GM19372 (cell line): Measurements from ENCODE around the gene CCRL2.
"Not testable (repeated sequence)": the region's sequence is repeated elsewhere in the genome, so short reads cannot be mapped to it uniquely, and the experiment has no call there.

ENCODE experiments used
- ATAC-seq: cut with Tn5 transposase; IDR thresholded peaks from one replicate; pipeline ENCODE4 v1.9.1; 2021; ENCODE audit warnings: mild to moderate bottlenecking, low read depth, moderate library complexity; ENCODE audit not compliant: unreplicated experiment

Gene CCRL2

DNA sequence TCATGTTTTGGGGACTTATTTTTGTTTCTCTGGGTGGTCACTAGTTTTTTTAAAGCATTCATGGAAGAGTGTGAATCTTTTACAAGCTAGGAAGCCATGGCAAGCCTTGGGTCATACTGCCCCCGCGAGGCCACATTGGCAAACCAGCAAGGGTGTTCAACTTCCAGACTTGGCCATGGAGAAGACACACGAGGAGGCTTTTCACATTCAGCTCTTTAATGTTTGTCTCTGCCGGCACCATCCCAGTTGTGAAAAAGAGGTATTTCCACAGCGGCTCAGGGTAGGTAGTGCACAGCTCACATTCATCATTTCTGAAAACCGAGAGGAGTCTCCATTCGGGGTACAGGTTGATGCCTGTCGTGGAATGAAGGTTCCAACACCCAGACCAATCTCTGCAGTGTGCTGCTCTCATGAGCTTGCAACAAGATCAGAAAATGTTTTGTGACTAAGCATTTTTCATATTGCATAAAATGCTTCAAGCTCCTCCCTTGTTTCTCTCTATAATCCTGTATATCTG lies 28.6 kb upstream of the CCRL2 start:
- ATAC-seq: no peak

DNA sequence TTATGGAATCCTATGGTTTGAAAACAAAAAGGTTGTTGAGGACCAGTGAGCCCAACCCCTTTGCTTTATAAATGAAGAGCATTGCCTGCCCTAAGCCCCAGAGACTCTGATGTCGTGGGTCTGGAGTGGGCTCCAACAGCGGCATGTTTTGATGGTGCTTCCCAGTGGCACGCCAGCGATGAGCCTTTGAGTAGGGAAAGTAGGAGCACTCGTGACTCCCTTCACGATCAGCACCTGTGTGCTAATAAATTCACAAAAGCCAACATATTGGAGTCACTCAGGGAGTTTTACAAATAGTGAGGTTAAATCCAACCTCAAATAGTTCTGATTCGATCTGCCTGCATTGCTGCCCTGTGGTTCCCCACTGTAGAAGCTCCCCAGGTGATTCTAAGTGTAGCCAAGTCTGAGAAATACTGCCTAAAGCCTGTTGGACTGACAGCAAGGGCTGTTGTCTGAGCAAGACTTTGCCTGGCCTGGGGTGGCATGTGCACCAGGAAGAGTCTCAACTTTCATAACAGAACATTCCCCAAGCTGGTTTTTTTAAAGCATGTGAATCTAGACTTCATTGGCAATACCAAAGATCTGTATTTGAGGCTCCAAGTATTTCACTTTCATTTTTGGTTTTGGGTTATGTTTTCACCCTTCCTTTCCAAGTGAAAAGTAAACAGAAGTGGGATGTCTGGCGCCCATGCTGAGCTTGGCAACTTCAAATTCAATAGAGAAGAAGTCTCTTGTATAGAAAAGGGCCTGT lies 26.4 kb upstream of the CCRL2 start:
- no peak for ATAC-seq

DNA sequence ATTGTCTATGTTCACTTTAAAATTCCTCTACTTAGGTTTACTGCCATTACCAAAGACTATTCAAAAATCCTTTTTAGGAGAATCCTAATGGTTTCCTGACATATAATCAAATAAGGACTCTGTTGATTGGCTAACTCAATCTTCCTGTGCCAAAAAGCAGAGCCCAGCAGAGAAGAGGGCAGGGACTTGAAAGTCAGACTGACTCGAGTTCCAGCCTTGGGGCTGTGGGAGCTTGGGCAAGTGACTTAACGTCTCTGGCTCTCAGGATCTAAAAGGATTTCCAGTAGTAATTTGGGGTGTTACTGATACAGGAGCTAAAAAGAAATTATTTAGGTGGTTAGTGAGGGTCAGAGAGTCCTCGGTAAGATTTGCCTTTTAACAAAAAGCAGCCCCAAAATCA lies 25.4 kb upstream of the CCRL2 start:
- no peak for ATAC-seq

DNA sequence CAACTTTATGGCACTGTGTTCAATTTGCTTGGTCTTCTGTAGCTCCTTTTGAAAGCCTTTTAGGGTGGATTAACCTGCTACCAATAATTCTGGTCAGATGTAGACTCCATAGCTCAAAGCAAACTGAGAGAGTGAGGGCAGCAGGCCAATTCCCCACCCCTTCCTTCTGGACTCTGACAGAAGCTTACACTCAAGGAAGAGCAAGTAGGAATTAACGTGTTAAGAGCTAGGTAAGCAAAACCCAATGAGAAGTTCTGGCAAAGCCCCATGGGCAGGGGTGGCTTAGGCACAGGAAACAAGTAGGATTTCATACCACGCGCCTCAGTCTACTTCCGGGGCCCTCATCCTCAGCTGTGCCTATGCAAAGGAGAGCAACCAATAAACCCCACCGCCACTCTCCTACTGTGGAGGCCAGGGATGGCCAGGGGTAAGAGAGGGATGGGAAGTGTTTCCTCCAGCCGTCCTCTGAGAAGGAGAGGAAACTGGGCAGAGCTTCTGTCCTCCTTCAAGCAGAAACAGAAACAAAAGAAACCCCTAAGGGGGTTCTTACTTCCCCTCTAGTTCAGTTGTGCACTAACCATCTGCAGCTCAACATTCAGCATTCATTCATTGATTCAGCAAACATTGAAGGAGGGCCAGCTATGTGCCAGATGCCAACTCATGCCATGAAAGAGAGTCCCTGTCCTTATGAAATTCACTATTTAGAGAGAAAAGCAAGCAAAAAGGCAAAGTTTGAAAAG lies 23.7 kb upstream of the CCRL2 start:
- no peak for ATAC-seq

DNA sequence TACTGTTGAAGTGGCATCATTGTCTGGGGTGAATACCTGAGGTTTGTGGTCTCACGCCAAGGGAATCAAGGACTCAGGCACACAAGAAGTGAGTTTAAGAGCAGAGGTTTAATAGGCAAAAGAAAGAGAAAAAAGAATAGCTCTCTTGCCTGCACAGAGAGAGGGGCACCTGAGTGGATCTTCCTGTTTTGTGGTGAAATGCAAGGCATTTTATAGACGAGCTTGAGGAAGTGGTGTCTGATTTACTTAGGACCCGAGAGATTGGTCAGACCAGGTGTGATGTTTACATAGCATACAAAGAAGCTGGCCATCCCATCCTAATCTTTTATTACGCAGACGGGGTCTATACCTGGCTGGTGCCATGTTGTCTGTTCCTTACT lies 23.1 kb upstream of the CCRL2 start:
- no peak for ATAC-seq

DNA sequence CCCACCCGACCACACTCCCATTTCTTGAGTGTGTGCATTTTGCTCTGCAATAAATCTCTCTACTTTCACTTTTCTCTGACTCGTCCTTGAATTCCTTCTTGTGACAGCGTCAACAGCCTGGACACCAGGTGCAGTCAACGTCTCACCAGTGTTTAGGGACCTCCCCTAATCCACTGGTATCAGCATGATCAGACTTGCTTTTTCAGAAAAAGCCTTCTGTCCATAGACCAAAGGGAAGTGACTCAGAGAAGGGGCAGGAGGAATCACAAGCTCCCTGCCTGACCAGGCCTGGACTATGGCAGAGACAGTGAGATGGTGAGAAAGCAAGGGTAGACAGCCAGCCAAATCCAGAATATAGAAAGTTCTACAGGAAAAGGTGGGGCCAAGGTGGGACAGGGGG lies 20.9 kb upstream of the CCRL2 start:
- no peak for ATAC-seq

DNA sequence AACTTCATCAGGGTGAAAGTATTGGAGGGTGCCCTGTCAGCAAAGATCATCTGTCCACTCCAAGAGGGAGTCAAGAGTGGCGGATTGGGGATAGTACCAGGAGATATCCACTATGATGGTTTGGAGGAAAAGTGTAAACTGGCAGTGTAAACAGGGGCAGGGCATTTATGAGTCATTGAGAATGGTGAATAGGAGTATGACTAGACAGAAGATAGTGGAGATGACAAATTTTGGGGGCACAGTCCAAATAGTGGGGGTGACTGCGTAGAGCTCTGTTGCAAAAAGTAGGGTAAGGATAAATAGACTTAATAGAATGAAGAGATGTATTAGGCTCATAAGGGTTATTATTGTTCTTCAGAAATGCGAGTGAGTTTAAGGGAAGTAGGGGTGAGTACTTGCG lies 18.2 kb upstream of the CCRL2 start:
- ATAC-seq: not testable (repeated sequence)

DNA sequence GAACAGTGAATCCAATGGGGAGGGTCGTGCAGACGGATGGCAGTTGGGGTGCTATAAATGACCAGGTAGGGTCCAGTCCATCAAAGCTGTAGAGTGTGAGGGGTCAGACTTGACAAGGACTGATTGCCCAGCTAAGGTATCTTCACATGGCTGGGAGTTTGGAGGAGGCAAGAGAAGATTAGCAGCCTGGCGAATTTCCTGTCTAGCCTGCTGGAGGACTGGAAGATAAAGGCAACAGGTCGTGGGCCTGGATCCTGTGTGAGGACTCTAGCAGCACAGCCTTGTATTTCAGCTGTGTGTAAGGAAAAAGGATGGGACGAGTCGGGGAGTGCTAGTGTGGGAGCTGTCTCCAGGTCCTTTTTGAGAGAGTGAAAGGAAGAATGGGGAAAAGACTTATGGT lies 17.8 kb upstream of the CCRL2 start:
- ATAC-seq: no peak

DNA sequence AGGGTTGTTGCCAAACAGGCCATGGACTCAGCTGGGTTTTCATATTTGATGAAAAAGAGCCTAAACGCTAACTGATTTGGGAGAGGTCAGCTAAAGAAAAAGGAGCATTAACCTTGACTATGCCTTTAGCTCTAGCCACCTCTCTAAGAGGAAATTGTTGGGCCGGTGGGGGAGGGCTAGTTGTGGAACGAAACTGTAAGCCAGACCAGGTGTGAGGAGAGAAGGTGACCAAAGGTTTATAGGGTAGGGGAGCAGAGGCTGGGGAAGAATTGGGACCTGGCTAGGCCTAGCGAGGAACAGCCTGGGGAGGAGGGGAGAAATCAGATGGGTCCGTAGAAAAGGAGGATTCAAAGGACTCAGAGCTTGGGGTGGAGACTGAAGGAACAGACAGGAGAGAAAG lies 15.5 kb upstream of the CCRL2 start:
- not testable (repeated sequence) for ATAC-seq

DNA sequence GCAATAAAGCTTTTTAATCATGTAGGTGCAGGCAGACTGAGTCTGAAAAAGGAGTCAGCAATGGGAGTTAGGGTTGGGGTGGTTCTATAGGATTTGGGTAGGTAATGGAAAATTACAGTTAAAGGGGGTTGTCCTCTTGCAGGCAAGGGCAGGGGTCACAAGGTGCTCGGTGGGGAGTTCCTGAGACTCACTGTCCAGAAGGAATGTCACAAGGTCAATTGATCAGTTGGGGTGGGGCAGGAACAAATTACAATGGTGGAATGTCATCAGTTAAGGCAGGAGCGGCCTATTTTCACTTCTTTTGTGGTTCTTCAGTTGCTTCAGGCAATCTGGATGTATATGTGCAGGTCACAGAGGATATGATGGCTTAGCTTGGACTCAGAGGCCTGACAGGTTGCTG lies 14.0 kb upstream of the CCRL2 start:
- no peak for ATAC-seq

DNA sequence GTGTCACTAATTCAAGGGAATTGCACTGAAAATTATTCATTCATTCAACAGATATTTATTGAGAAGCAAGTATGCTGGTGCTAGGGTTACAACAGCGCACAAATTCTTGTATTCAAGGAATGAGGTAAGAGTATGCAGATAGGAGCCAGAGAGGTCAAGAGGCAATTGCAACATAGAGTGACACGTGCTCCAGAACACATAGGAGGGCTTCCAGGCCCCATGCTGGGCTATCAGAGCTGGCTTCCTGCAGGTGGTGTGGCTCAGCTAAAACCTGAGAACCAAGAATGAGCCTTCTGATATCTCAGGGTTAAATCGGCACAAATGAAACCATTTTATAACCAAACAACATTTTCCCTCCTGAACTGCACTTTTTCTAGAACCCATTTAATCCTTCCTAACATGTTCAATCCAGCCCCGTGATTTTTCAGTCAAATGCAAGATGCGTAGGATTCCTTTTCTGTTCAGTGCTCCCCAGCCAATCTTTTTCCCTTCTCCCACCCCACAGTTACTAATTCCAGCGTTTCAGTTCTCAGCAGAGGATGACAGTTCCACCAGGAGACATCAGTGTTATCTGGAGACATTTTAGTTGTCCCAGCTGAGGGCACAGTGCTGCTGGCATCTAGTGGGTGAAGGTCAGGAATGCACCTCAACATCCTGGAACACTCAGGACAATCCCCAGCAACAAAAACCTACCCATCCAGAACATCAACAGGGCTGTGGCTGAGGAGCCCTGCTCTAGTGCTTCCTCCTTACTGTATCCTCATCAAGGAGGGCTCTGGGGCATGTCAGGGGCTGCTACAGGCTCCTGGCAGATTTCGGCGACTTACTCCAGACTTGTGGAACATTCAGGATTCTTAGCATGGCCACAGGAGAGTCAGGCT lies 13.3 kb upstream of the CCRL2 start:
- no peak for ATAC-seq

DNA sequence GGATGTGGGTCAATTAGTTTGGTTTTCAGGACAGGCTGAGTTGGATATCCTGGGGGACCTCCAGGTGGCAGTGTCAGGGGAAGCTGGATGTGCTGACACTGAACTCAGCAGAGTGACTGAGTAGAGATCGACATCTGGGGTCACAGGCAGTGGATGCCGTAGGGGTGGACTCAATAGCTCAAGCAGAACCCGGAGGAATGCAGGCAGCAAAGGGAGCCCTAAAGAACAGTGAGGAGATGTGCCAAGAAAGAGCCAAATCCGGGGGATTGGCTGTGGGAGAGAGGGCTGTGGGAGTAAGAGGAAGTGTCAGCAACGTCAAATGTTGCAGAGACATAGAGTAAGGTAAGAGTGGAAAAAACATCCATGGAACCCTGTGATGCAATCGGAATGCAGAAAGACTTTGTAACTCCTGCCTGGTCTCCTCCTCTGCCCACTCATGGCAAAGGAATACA lies 11.8 kb upstream of the CCRL2 start:
- no peak for ATAC-seq

DNA sequence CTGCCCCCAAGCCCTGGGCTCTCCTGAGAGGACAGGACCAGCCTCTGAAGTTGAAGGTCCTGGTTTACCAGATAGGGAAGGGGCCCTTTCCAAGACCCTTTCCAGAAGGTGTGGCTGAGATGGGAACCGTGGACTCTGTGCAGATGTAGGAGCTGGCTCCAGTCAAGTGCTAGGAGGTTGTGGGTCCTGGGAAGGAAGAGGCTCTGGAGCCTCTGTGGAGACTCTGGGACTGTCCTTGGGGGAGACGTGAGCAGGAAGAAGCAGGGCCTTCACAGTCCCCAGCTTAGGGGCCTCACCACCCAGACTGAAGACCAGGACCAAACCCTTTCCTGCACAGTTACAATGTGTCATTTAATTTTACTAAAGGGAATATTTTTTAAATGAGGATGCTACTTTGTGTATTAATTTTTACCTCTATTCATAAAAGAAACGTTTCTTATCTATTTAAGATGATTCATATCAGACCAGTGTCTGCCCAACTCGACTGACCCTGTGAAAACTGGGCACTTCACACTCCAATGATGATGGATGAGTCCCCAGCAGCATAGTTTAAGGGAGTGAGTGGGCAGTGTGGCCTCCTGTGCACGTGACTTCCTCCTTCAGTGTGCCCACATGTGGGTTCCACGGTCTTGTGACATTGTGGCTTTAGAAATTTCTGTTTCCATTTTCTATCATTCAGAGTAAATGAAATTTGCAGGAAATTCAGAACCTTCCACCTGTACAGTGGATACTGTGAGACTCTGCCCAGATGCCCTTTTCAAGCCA lies 11.1 kb upstream of the CCRL2 start:
- ATAC-seq: no peak

DNA sequence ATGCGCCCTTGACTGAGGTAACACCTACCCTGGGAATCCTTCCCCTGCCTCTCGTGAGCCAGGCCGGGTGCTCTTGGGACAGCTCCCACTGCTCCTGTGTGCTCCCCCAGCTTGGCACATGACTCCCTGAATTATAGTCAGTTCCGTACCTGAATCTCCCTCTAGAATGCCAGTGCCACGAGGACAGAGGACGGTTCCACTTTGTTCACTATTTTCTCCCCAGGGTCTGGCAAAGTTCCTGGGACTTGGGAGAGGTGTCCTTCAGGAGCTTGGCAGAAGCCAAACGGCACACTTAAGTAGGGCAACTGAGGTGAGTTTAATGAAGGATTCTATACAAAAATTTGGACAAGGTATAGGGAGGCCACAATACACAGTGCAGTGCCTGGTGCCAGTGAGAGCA lies 9.9 kb upstream of the CCRL2 start:
- ATAC-seq: no peak

DNA sequence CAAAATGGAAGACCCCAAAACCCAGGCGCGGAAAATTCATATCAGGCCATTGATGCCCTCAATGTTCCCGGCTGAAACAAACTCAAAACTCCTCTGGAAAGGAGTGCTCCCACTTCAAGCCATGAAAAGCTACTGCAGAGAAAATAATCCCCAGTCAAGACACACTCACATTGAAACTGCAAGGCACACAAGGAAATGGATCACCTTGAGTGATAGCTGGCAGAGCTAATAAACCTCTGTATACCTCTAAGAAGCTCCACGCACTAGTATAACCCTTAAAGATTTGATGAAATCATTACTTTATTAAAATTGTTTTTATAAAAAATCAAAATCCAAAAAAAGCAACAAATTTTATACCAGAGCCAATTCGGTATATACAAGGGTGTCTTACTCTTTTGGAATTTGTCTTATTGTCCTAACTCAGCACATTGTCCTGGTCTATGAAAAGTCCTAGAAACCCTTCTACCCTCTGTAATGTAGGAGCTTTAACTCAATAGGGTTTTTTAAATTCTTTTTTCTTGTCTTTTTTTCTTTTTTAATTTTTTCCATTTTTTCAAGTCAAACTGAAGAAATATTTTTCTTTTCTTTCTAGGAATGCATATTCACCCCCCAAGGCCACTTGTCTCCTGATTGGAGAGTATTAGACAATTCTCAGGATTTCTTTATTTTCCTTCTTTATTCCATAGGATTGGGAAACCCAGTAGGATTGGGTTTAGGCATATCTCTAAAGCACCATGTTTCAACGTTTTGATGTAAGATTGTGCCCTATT lies 8.7 kb upstream of the CCRL2 start:
- ATAC-seq: no peak

DNA sequence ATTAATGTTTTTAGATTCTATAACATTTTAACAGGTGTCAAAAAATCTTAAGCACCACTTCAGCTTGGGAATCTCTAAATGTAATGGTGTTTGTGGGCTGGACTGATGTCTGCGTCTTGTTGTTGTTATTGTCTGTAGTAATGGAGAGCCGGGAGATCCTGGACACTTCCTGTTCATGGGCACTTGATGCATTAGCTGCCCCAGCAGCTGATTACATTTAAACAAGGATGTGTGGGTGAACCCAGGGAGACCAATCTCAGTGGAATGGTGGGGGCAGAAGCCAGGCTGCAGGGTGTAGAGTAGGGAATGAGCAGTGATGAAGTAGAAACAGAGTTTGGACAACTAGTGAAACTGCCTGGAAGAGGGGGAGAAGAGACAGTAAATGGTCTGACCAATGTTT lies 8.0 kb upstream of the CCRL2 start:
- ATAC-seq: no peak

DNA sequence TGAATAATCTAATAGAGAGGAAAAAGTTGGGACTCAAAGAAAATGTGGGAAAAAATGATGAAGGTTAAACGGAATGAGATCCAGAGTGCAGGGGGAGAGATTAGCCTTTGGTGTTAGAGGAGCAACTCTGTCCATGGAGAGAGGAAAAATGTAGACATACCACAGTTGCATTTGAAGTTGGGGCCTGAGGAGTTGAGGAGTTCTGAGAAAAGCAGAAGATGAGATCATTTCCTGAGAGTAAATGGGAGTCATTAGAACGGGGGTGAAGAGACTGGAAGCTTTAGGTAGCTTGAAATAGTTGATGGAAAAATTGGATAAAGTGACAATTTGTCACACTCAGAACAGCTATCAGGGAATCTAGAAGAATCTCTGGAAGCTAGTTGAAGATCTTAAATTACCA lies 7.5 kb upstream of the CCRL2 start:
- no peak for ATAC-seq

DNA sequence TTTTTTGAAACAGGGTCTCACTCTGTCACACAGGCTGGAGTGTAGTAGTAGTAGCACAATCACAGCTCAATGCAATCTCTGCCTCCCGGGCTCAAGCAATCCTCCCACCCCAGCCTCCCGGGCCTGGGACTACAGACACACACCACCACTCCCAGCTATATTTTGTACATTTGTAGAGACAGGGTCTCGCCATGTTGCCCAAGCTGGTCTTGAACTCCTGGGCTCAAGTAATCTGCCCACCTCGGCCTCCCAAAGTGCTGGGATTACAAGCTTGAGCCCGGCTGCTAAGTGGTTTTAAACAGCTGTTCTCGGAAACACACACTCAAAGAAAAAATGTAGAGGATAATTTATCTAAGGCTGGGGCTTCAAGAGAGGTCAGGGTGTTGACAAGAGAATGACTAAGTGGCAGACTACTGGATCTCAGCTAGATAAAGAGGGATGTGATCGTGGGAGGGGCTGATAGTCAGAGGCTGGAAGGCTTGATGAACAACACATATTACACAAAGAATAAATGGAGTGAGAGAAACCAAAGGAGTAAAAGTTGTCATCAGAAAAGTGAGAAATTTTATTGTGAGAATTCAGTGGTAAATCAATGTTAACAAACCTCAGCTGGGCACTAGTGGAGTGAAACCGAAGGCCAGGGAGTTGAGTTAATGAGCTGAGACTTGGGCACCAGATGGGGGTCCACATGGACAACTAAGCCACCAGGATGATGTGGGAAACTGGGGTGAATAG lies 6.9 kb upstream of the CCRL2 start:
- no peak for ATAC-seq

DNA sequence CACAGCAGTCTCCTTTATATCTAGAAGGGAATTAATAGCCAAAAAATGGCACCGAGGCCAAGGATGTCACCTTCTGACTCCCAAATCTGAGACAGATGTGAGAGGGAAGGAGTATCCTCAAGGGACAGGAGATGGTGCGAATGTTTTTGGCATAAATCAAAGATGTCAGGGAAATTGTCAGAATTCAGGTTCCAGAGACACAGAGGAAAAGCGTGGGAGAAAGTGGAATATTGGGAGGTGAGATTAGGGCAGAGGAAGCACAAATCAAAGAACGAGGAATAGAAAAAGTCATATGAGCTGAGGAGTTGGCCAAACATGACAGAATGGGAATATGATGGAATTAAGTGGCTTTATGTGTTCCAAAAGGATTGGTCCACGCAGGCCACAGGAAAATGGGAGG lies 6.2 kb upstream of the CCRL2 start:
- no peak for ATAC-seq
